Measurements from ENCODE around the gene GOLGA1.
"Not testable (repeated sequence)": the region's sequence is repeated elsewhere in the genome, so short reads cannot be mapped to it uniquely, and the experiment has no call there.

Gene GOLGA1

GRCh38 chr9:124940894-124941678, at the start of gene GOLGA1:
Gene GOLGA1 (minus strand): TSS chr9:124941083. CDS start chr9:124938711, 2,372 bp downstream.
- no peak for DNase-seq

GRCh38 chr9:124983698-124984097, 42.8 kb upstream of the GOLGA1 start:
- no peak for DNase-seq

GRCh38 chr9:124980431-124980830, 39.5 kb upstream of the GOLGA1 start:
- no peak for DNase-seq

- DNase-seq, result no peak
These were observed 34.2 kb upstream of the GOLGA1 start for GRCh38 chr9:124975131-124975530.

- no peak for DNase-seq
These were observed 32.9 kb upstream of the GOLGA1 start for GRCh38 chr9:124973807-124974206.

GRCh38 chr9:124972241-124972770, 31.4 kb upstream of the GOLGA1 start:
- DNase-seq, result no peak

- no peak for DNase-seq
These were observed 28.5 kb upstream of the GOLGA1 start for GRCh38 chr9:124969401-124969800.

- DNase-seq, result no peak
These were observed 27.4 kb upstream of the GOLGA1 start for GRCh38 chr9:124968238-124968637.

GRCh38 chr9:124965775-124966568, 25.1 kb upstream of the GOLGA1 start:
- peak; percentile 4 for DNase-seq

GRCh38 chr9:124964604-124965003, 23.7 kb upstream of the GOLGA1 start:
- no peak for DNase-seq

GRCh38 chr9:124964056-124964455, 23.2 kb upstream of the GOLGA1 start:
- no peak for DNase-seq

GRCh38 chr9:124960409-124960752, 19.5 kb upstream of the GOLGA1 start:
- no peak for DNase-seq

- not testable (repeated sequence) for DNase-seq
These were observed 19.0 kb upstream of the GOLGA1 start for GRCh38 chr9:124959671-124960408.

- no peak for DNase-seq
These were observed 13.4 kb upstream of the GOLGA1 start for GRCh38 chr9:124954255-124954654.

GRCh38 chr9:124950050-124950718, 9.3 kb upstream of the GOLGA1 start:
- no peak for DNase-seq

GRCh38 chr9:124949387-124949786, 8.5 kb upstream of the GOLGA1 start:
- no peak for DNase-seq

- DNase-seq, result no peak
These were observed 7.0 kb upstream of the GOLGA1 start for GRCh38 chr9:124947727-124948391.

GRCh38 chr9:124946167-124946566, 5.3 kb upstream of the GOLGA1 start:
- no peak for DNase-seq

- no peak for DNase-seq
These were observed 1.0 kb upstream of the GOLGA1 start for GRCh38 chr9:124941679-124942561.

GRCh38 chr9:124940521-124940893, 376 bp downstream of the GOLGA1 start:
- DNase-seq, result no peak

GRCh38 chr9:124939944-124940343, 939 bp downstream of the GOLGA1 start:
- no peak for DNase-seq

All from SIG-M5 (cell line).